Endothelial cell of umbilical vein (primary cell): ENCODE data around the gene CHCHD5. TPM values are rescaled to one million over a fixed set of nuclear protein-coding genes. Genes with fewer than 3 reads are reported as not detected.
"Not testable (repeated sequence)": the region's sequence is repeated elsewhere in the genome, so short reads cannot be mapped to it uniquely, and the experiment has no call there.

ENCODE experiments used
- BruUV-seq: library from RNA; stranded (reverse); fragments of 400-500 nt; replicated peaks from 2 replicates; lab custom pipeline; 2021; lab: Mats Ljungman, UMichigan
- CTCF ChIA-PET: fragments of 300-600, 350-600 bp; sonication (Branson Sonifier 250); formaldehyde crosslinking; loops from one replicate; lab custom pipeline; 2021; ENCODE audit warnings: antibody characterized with exemption, inconsistent platforms; lab: Charles Lee
- POLR2A ChIA-PET: fragments of 300-600, 350-600 bp; sonication (Branson Sonifier 250); formaldehyde crosslinking; loops from one replicate; lab custom pipeline; 2021; ENCODE audit warnings: antibody characterized with exemption, inconsistent platforms; lab: Charles Lee
- DNase-seq: peaks from one replicate; pipeline ENCODE4 v3.0.0-alpha.2; 2011; ENCODE audit warnings: low read depth, low spot score
- FAIRE-seq: peaks from 2 replicates; lab custom pipeline; 2011; peaks lifted over from hg19 to GRCh38; lab: Jason Lieb, UNC
- H2AFZ ChIP-seq: 2 replicates; pipeline ENCODE4 v1.6.0; 2012; ENCODE audit warnings: low read depth, low read length, control low read depth, inconsistent platforms
- H3K27ac ChIP-seq: 2 replicates; pipeline ENCODE4 v1.5.1; 2011; ENCODE audit warnings: low read depth, mild to moderate bottlenecking, control low read depth, low read length, moderate library complexity; ENCODE audit not compliant: insufficient read depth
- H3K27me3 ChIP-seq, 2 experiments: 2 replicates each; pipeline versions ENCODE4 v1.6.0 to v1.6.1; 2011; ENCODE audit warnings: low read length in 2 of 2, mixed read lengths in 1 of 2; ENCODE audit not compliant: control insufficient read depth in 2 of 2, insufficient read depth in 2 of 2
- H3K36me3 ChIP-seq, 2 experiments: 2 replicates in 1 of 2; 3 replicates in 1 of 2; pipeline ENCODE4 v1.5.1; 2011; ENCODE audit warnings: low read length in 2 of 2, mild to moderate bottlenecking in 1 of 2, moderate library complexity in 1 of 2; ENCODE audit not compliant: control insufficient read depth in 2 of 2, insufficient read depth in 2 of 2; ENCODE audit errors: extremely low read depth in 1 of 2
- H3K4me1 ChIP-seq: 3 replicates; pipeline ENCODE4 v1.5.1; 2011; ENCODE audit warnings: mild to moderate bottlenecking, low read length; ENCODE audit not compliant: control insufficient read depth, insufficient read depth; ENCODE audit errors: extremely low read depth
- H3K4me2 ChIP-seq: 2 replicates; pipeline ENCODE4 v1.6.1; 2011; ENCODE audit warnings: low read length, control low read depth, mixed read lengths; ENCODE audit not compliant: insufficient read depth
- H3K4me3 ChIP-seq, 3 experiments: fragments of 200-600 bp in 1 of 3; sonication (generic), shearing (Covaris generic) in 1 of 3; replicated peaks in 1 of 3; 2 replicates each; pipeline ENCODE4 v1.5.1; 2011 to 2016; ENCODE audit warnings: control low read depth in 3 of 3, low read length in 3 of 3, mild to moderate bottlenecking in 2 of 3, inconsistent platforms in 1 of 3, low read depth in 1 of 3, moderate library complexity in 1 of 3; ENCODE audit not compliant: insufficient read depth in 1 of 3
- H3K79me2 ChIP-seq: 2 replicates; pipeline ENCODE4 v1.6.0; 2012; ENCODE audit warnings: low read length, inconsistent platforms; ENCODE audit not compliant: control insufficient read depth, insufficient read depth
- H3K9ac ChIP-seq: replicated peaks from 2 replicates; pipeline ENCODE3; 2011; ENCODE audit warnings: low read length, control low read depth; ENCODE audit not compliant: insufficient read depth; ENCODE audit errors: extremely low read depth
- H3K9me1 ChIP-seq: replicated peaks from 3 replicates; pipeline ENCODE4 v1.6.0; 2011; ENCODE audit warnings: mild to moderate bottlenecking, low read length; ENCODE audit not compliant: control insufficient read depth, insufficient read depth; ENCODE audit errors: extremely low read depth
- H3K9me3 ChIP-seq: replicated peaks from 2 replicates; pipeline ENCODE4 v1.5.1; 2012; ENCODE audit warnings: low read length, inconsistent platforms; ENCODE audit not compliant: control insufficient read depth, insufficient read depth
- H4K20me1 ChIP-seq: replicated peaks from 2 replicates; pipeline ENCODE3; 2011; ENCODE audit warnings: mild to moderate bottlenecking, low read length; ENCODE audit not compliant: control insufficient read depth, insufficient read depth; ENCODE audit errors: extremely low read depth
- POLR2A ChIP-seq: IDR thresholded peaks from 2 replicates; pipeline ENCODE4 v1.6.1; 2012; ENCODE audit warnings: low read depth, mild to moderate bottlenecking, control low read depth, low read length
- POLR2AphosphoS5 ChIP-seq: IDR thresholded peaks from 2 replicates; pipeline ENCODE4 v1.6.1; 2012; ENCODE audit warnings: low read depth, mild to moderate bottlenecking, control low read depth, low read length, moderate library complexity; ENCODE audit not compliant: insufficient read depth
- dilution Hi-C: fragments of 300-500 bp; cut with MboI; formaldehyde crosslinking; loops from one replicate; pipeline ENCODE4 v1.15.0; 2019; ENCODE audit warnings: low sequenced_read_pairs; ENCODE audit not compliant: extremely low pct_ligation_motif_present
- intact Hi-C: fragments of 100-400 bp; cut with micrococcal nuclease; formaldehyde crosslinking; loops from one replicate; pipeline ENCODE4 v1.10.0; 2022
- polyA plus RNA-seq, 4 experiments: library from polyadenylated mRNA; depleted of rRNA in 3 of 4; stranded (reverse) in 3 of 4; unstranded in 1 of 4; fragments of >200 nt; gene quantifications; 2 replicates each; pipeline versions ENCODE4 v1.2.1 to v1.2.3, GENCODE V29; 2011 to 2012; ENCODE audit warnings: missing spikeins in 1 of 4
- total RNA-seq: library from RNA; stranded (reverse); gene quantifications from 2 replicates; pipeline ENCODE4 v1.2.3, GENCODE V29; 2021

The CHCHD5 gene
- total and polyA plus RNA-seq, 2 donors (not counting 3 experiments of a cell fraction or from before 2014, with no cell fraction given) = 22.2 to 44.7 TPM

- no peak overlapping the region for H3K4me2 ChIP-seq
- no TSS peak for BruUV-seq
- peak; percentile 18 for FAIRE-seq
Observed at GRCh38 chr2:112607680-112608438, 23.4 kb downstream of the CHCHD5 start.

GRCh38 chr2:112609320-112609719 is 24.9 kb downstream of the CHCHD5 start:
- BruUV-seq, FAIRE-seq, POLR2A ChIA-PET, H3K36me3 ChIP-seq, H3K9ac ChIP-seq, dilution Hi-C loops, H3K9me3 ChIP-seq, DNase-seq, H3K79me2 ChIP-seq, H3K4me2 ChIP-seq, H2AFZ ChIP-seq, intact Hi-C loops, CTCF ChIA-PET, H3K4me1 ChIP-seq, H3K9me1 ChIP-seq, H3K4me3 ChIP-seq, H3K27me3 ChIP-seq, H3K27ac ChIP-seq, H4K20me1 ChIP-seq: not testable (repeated sequence)

More at GRCh38 chr2:112607680-112608438, 23.4 kb downstream of the CHCHD5 start:
- H2AFZ ChIP-seq = no peak overlapping the region
- no peak for DNase-seq
- peaks cover 0 to 2% of the 10 kb centered on the region in 2 experiments for H3K27me3 ChIP-seq
- TF ChIP-seq POLR2AphosphoS5 (no peak), POLR2A (no peak)
- no peak overlapping the region for H3K27ac ChIP-seq
- dilution Hi-C loops (no loop called here), intact Hi-C loops (no loop called here)
- H3K9ac ChIP-seq = no peak overlapping the region
- no peaks in the 10 kb centered on the region for H3K36me3 ChIP-seq
- no peaks in the 10 kb centered on the region for H3K79me2 ChIP-seq
- ChIA-PET CTCF (interaction anchor here (1.0 to 1.6 kb wide), 2 partner anchors 118 to 120 kb away, joined by 4 to 6 read pairs; no protein-coding TSS in a partner anchor), POLR2A (no interaction called here)
- H3K4me3 ChIP-seq = no peak overlapping the region
- no peaks in the 10 kb centered on the region for H3K9me3 ChIP-seq
- no peaks in the 10 kb centered on the region for H3K4me1 ChIP-seq
- no peaks in the 10 kb centered on the region for H4K20me1 ChIP-seq
- H3K9me1 ChIP-seq = no peaks in the 10 kb centered on the region

GRCh38 chr2:112612283-112612682 is 27.9 kb downstream of the CHCHD5 start:
- H3K27me3 ChIP-seq, H3K9me1 ChIP-seq, H2AFZ ChIP-seq, H3K9ac ChIP-seq, FAIRE-seq, H3K36me3 ChIP-seq, intact Hi-C loops, H3K79me2 ChIP-seq, H4K20me1 ChIP-seq, dilution Hi-C loops, DNase-seq, H3K27ac ChIP-seq, POLR2A ChIA-PET, H3K4me3 ChIP-seq, H3K4me1 ChIP-seq, H3K9me3 ChIP-seq, BruUV-seq, H3K4me2 ChIP-seq: not testable (repeated sequence)
- CTCF ChIA-PET = interaction anchor here (2.5 kb wide), 1 partner anchor 12 kb away, joined by 7 read pairs; no protein-coding TSS in a partner anchor
